Occipital lobe (tissue), 2 donors: ENCODE measurements around the gene IKZF1. TPM values are rescaled to one million over a fixed set of nuclear protein-coding genes. Genes with fewer than 3 reads are reported as not detected.

ENCODE experiments used
- DNase-seq: peaks from one replicate; lab custom pipeline; 2025; lab: John Stamatoyannopoulos, UW
- total RNA-seq: library from RNA; depleted of rRNA; stranded (reverse); fragments of >200 nt; gene quantifications from one replicate; pipeline ENCODE4 v1.2.3, GENCODE V29; 2014

IKZF1 gene
- total RNA-seq, 1 donor from 2014 or later = 2.3 TPM

GRCh38 chr7:50352751-50353150, 48.2 kb downstream of the IKZF1 start:
- DNase-seq = no peak

GRCh38 chr7:50353201-50353600, 48.7 kb downstream of the IKZF1 start:
- no peak for DNase-seq

GRCh38 chr7:50353894-50354595, 49.5 kb downstream of the IKZF1 start:
- DNase-seq = no peak

- no peak for DNase-seq
Observed at GRCh38 chr7:50355817-50356178, 51.3 kb downstream of the IKZF1 start.

- no peak for DNase-seq
Observed at GRCh38 chr7:50356212-50356944, 51.9 kb downstream of the IKZF1 start.

- DNase-seq = no peak
Observed at GRCh38 chr7:50356945-50357268, 52.4 kb downstream of the IKZF1 start.

GRCh38 chr7:50357426-50357825, 52.9 kb downstream of the IKZF1 start:
- no peak for DNase-seq

GRCh38 chr7:50358041-50358705, 53.7 kb downstream of the IKZF1 start:
- no peak for DNase-seq

GRCh38 chr7:50358779-50359178, 54.3 kb downstream of the IKZF1 start:
- DNase-seq = no peak

- no peak for DNase-seq
Observed at GRCh38 chr7:50359258-50359994, 54.9 kb downstream of the IKZF1 start.

- DNase-seq = no peak
Observed at GRCh38 chr7:50359995-50360925, 55.7 kb downstream of the IKZF1 start.

GRCh38 chr7:50362142-50362541, 57.6 kb downstream of the IKZF1 start:
- DNase-seq = no peak

GRCh38 chr7:50362712-50363282, 58.3 kb downstream of the IKZF1 start:
- DNase-seq = no peak

GRCh38 chr7:50363327-50364060, 59.0 kb downstream of the IKZF1 start:
- no peak for DNase-seq

GRCh38 chr7:50364645-50365044, 60.1 kb downstream of the IKZF1 start:
- DNase-seq = no peak

- no peak for DNase-seq
Observed at GRCh38 chr7:50366311-50366710, 61.8 kb downstream of the IKZF1 start.

- DNase-seq = no peak
Observed at GRCh38 chr7:50367100-50367499, 62.6 kb downstream of the IKZF1 start.

GRCh38 chr7:50367570-50367969, 63.1 kb downstream of the IKZF1 start:
- no peak for DNase-seq

GRCh38 chr7:50368366-50368765, 63.9 kb downstream of the IKZF1 start:
- no peak for DNase-seq
